ENCODE measurements around the gene PEX13.

DNA sequence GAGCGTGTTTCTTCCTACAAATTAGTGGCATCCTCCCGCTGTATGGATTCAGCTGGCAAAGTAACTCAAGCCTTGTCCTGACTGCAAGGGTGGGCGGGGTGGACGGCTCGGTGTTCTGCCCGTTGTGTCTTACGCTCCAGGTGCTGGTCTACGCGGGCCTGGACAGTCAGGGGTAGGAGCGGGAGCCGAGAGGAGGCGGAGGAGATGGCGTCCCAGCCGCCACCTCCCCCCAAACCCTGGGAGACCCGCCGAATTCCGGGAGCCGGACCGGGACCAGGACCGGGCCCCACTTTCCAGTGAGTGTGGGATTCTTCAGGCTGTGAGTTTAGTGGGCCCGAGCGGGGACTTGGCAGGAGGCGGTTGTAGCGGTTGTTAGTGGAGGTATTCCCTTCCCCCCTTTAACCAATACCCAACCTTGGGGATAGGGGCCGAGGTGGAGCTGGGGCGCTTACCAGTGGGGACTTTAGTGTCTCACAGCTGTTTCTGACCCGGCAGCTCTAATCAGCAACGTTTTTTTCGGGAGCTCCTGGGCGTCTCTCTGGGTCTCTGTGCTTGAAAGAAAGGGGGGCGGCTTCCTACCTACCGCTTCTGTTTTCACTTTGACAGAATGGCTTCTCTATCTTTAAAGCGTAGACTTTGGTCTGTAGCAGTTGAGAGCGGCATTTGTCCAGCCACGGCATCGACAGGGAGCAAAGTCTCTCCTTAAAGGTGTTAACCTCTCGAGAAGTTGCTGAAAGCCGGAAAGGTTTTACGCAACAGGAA, at the start of gene PEX13, which contains the start of gene PUS10:
- TF ChIP-seq TAF1 (IDR thresholded peaks at IDR 0.05; ENCODE audit: low read depth) (peak; percentile 43; the same call in 1 of the 2 replicates), CEBPB (IDR thresholded peaks at IDR 0.05) (peak; percentile 83), YY1 (IDR thresholded peaks at IDR 0.05; ENCODE audit: low read depth) (peak; percentile 80), ZBTB7A (IDR thresholded peaks at IDR 0.05; ENCODE audit: low read depth) (no peak)
- TF ChIP-seq, protein P1, sequence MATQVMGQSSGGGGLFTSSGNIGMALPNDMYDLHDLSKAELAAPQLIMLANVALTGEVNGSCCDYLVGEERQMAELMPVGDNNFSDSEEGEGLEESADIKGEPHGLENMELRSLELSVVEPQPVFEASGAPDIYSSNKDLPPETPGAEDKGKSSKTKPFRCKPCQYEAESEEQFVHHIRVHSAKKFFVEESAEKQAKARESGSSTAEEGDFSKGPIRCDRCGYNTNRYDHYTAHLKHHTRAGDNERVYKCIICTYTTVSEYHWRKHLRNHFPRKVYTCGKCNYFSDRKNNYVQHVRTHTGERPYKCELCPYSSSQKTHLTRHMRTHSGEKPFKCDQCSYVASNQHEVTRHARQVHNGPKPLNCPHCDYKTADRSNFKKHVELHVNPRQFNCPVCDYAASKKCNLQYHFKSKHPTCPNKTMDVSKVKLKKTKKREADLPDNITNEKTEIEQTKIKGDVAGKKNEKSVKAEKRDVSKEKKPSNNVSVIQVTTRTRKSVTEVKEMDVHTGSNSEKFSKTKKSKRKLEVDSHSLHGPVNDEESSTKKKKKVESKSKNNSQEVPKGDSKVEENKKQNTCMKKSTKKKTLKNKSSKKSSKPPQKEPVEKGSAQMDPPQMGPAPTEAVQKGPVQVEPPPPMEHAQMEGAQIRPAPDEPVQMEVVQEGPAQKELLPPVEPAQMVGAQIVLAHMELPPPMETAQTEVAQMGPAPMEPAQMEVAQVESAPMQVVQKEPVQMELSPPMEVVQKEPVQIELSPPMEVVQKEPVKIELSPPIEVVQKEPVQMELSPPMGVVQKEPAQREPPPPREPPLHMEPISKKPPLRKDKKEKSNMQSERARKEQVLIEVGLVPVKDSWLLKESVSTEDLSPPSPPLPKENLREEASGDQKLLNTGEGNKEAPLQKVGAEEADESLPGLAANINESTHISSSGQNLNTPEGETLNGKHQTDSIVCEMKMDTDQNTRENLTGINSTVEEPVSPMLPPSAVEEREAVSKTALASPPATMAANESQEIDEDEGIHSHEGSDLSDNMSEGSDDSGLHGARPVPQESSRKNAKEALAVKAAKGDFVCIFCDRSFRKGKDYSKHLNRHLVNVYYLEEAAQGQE (IDR thresholded peaks at IDR 0.05; ENCODE audit: low read depth), result no peak
- TF ChIP-seq, protein P2, sequence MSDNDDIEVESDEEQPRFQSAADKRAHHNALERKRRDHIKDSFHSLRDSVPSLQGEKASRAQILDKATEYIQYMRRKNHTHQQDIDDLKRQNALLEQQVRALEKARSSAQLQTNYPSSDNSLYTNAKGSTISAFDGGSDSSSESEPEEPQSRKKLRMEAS (IDR thresholded peaks at IDR 0.05), result no peak; the same call in 1 of the 2 replicates
